ENCODE measurements around the gene COMMD7.

The COMMD7 gene

DNA sequence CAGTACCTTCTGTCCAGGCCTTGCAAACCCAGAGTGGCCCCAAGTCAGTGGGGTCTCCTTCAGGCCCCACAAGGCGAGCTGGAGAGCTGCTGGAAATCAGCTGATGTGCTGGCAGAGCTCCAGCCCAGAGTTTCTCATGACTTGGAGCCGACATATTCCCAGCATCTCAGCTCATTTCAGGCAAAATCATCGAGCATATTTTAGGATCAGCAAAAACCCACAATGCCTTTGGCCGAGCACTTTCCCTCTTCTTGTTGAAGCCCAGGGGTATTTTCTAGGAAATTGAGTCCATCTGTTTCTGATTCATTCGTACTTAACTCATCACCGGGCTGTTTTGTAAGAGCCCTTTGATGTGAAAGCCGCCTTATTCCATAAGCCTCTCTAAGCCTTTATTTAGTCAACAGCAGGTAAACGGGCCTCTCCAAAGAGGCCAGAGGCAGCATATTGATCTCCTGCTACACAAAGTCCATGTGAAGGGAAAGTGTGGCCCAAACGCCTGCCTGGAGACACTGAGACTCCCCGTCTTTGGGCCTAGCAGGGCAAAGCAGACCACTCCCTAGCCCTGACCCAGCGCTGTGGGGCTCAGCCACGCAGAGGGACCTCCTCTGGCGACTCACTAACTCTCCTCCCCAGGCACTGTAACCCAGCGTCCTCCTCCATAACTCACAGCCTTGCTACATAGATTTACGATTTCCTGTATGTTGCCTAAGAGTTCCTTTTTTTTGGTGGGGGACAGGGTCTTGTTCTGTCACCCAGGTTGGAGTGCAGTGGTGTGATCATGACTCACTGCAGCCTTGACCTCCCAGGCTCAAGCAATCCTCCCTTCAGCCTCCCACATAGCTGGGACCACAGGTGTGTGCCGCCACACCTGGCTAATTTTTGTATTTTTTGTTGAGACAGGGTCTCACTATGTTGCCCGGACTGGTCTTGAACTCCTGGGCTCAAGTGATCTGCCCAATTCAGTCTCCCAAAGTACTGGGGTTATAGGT lies 57.4 kb downstream of the COMMD7 start:
- no peak overlapping the region for H3K4me3 ChIP-seq (ENCODE audit: low read length)

GRCh38 chr20:32682508-32682987 lies 60.7 kb downstream of the COMMD7 start:
- no peak overlapping the region for H3K4me3 ChIP-seq (ENCODE audit: low read length)
- no peak for TF ChIP-seq ZNF274 (IDR thresholded peaks at IDR 0.05; ENCODE audit: low read depth, low read length)

More for the DNA sequence above, 57.4 kb downstream of the COMMD7 start:
- no peak for TF ChIP-seq ZNF274 (IDR thresholded peaks at IDR 0.05; ENCODE audit: low read depth, low read length)

- H3K4me3 ChIP-seq (ENCODE audit: low read length): no peak overlapping the region; the same call in 1 of the 2 replicates
- TF ChIP-seq ZNF274 (IDR thresholded peaks at IDR 0.05; ENCODE audit: low read depth, low read length): no peak
These were observed 61.8 kb downstream of the COMMD7 start for GRCh38 chr20:32681175-32682084.

- no peak for TF ChIP-seq ZNF274 (IDR thresholded peaks at IDR 0.05; ENCODE audit: low read depth, low read length)
- no peak overlapping the region for H3K4me3 ChIP-seq (ENCODE audit: low read length)
These were observed 62.6 kb downstream of the COMMD7 start for GRCh38 chr20:32680544-32681174.

GRCh38 chr20:32678948-32679347 lies 64.3 kb downstream of the COMMD7 start:
- no peak overlapping the region for H3K4me3 ChIP-seq (ENCODE audit: low read length)
- no peak for TF ChIP-seq ZNF274 (IDR thresholded peaks at IDR 0.05; ENCODE audit: low read depth, low read length)

DNA sequence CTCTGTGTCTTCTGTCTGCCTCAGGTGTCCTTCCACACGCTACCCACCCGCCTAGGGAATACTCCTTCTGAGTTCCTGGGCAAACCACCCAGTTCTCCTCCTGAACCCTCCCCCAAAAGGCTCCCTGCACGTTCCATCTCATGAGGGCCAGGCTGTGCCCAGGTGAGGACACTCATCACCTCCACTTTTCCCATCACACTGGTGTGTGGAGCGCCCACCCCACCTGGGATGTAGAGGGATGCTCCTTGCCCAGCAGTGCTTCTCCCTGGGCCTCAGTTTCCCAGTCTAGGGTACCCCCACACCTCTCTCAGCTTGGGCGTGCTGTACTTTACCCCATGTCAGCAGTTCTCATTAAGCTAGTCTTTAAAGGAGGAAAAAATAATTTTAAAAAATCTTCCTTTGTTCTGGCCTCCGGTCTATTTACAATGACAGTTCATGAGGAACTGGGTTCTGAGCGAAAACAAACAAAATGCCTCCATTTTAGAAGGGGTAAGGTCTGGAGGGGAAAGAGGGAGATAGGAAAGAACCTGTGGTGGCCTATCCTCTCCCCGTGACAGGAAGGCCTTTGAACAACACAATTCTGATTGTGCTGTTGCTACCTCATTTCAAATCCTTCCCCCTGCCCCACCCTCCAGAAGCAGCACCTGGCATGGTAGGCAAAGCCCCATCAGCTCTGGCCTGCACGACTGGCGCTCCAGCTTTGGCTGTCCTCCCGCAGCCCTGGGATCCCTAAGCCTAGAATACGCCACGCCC lies 67.9 kb downstream of the COMMD7 start:
- no peak for TF ChIP-seq ZNF274 (IDR thresholded peaks at IDR 0.05; ENCODE audit: low read depth, low read length)
- no peak overlapping the region for H3K4me3 ChIP-seq (ENCODE audit: low read length)

DNA sequence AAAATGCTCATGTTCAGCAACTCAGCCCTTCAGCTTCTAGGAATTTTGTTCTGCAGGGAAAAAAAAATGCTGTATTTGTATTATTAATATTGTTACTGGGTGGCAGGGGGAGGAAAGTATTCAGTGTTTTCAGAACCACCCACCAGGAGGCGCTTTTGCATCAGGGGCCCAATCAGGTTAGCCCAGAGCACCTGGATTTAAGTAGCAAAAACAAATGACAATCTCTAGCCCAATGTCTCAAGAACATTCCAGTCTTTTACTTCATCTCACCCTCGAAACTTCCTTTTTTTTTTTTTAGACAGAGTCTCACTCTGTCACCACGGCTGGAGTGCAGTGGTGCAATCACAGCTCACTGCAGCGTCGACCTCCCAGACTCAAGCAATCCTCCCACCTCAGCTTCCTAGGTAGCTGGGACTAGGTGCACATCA lies 68.9 kb downstream of the COMMD7 start:
- TF ChIP-seq ZNF274 (IDR thresholded peaks at IDR 0.05; ENCODE audit: low read depth, low read length): no peak
- no peak overlapping the region for H3K4me3 ChIP-seq (ENCODE audit: low read length)

GRCh38 chr20:32672982-32673851 lies 70.0 kb downstream of the COMMD7 start:
- TF ChIP-seq ZNF274 (IDR thresholded peaks at IDR 0.05; ENCODE audit: low read depth, low read length): no peak
- no peak overlapping the region for H3K4me3 ChIP-seq (ENCODE audit: low read length)

DNA sequence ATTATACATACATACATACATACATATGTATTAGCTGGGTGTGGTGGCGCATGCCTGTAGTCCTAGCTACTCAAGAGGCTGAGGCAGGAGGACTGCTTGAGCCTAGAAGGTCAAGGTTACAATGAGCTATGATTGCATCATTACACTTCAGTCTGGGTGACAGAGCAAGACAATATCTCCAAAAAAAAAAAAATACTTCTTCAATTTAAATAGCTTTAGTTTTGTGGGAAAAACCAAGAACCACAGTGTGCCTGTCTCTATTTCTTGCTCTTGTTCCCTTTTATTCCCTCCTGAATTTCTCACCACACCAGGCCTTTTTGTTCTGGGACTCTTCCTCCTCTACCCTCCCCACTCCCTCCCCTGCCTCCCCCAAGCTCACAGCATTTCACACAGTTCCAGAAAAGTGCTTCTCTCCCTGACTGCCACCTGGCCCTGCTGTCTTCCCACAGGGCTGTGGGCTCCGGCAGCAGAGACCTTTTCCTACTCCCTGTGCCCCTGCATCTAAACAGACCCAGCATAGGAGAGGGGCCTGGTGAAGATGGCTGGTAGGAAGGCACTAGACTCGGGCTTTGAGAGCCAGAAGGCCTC lies 70.8 kb downstream of the COMMD7 start:
- no peak overlapping the region for H3K4me3 ChIP-seq (ENCODE audit: low read length)
- TF ChIP-seq ZNF274 (IDR thresholded peaks at IDR 0.05; ENCODE audit: low read depth, low read length): no peak

- no peak for TF ChIP-seq ZNF274 (IDR thresholded peaks at IDR 0.05; ENCODE audit: low read depth, low read length)
These were observed 72.4 kb downstream of the COMMD7 start for GRCh38 chr20:32670773-32671455.

GRCh38 chr20:32667027-32667426 lies 76.2 kb downstream of the COMMD7 start:
- no peak for TF ChIP-seq ZNF274 (IDR thresholded peaks at IDR 0.05; ENCODE audit: low read depth, low read length)

More at GRCh38 chr20:32670773-32671455, 72.4 kb downstream of the COMMD7 start:
- H3K4me3 ChIP-seq (ENCODE audit: low read length): no peak overlapping the region

More at GRCh38 chr20:32667027-32667426, 76.2 kb downstream of the COMMD7 start:
- no peak overlapping the region for H3K4me3 ChIP-seq (ENCODE audit: low read length)
